GM12873 (cell line): Measurements from ENCODE around the gene RPP14.

Source experiments
- TF ChIP-seq, protein P1 (sequence below): IDR thresholded peaks from 2 replicates; pipeline ENCODE4 v1.5.1; 2012; ENCODE audit warnings: low read depth, mild to moderate bottlenecking, moderate library complexity, low read length, control low read depth; ENCODE audit not compliant: insufficient read depth; ENCODE audit errors: missing control alignments

Gene RPP14

DNA sequence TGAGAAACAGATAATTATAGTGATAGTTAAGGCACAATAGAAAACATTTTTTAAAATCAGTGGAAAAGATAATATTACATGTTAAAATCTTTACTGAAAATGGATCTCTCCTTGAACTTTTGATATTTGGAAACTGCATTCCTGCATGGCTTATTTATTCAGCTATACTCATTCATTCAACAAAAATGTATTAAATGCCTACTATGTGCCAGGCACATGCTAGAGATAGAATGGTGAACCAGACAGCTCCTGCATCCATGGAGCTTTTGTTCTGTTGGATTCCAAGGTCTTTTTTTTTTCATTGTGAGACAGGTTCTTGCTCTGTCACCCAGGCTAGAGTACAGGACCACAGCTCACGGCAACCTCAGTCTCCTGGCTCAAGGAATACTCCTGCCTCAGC lies 31.1 kb downstream of the RPP14 start:
- TF ChIP-seq, protein P1, sequence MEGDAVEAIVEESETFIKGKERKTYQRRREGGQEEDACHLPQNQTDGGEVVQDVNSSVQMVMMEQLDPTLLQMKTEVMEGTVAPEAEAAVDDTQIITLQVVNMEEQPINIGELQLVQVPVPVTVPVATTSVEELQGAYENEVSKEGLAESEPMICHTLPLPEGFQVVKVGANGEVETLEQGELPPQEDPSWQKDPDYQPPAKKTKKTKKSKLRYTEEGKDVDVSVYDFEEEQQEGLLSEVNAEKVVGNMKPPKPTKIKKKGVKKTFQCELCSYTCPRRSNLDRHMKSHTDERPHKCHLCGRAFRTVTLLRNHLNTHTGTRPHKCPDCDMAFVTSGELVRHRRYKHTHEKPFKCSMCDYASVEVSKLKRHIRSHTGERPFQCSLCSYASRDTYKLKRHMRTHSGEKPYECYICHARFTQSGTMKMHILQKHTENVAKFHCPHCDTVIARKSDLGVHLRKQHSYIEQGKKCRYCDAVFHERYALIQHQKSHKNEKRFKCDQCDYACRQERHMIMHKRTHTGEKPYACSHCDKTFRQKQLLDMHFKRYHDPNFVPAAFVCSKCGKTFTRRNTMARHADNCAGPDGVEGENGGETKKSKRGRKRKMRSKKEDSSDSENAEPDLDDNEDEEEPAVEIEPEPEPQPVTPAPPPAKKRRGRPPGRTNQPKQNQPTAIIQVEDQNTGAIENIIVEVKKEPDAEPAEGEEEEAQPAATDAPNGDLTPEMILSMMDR = no peak

DNA sequence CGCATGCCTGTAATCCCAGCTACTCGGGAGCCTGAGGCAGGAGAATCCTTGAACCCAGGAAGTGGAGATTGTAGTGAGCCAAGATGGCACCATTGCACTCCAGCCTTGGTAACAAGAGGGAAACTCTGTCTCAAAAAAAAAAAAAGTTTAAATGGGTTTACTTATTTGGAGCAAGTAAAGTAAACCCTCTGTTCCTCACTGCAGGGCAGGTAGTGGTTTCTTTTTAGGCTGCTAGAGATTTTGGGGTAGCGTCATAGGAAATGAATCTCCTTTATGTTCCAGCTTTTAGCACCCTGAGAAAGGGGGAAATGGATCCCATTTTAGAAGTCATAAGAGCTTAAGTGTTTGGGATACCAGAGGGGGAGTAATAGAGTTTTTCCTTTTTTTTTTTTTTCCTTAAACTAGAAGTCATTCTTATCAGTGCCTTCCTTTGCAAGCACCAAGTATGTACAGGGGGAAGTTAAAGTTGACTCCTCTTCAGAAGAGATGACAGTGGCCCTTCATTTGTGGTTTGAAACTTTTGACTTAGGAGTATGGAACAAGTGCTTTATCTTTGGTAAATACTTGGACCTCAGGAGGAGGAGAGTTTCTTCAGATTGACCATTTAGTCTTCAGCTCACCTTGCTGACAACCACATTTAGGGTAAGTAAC lies 34.7 kb downstream of the RPP14 start:
- TF ChIP-seq, protein P1 = no peak

DNA sequence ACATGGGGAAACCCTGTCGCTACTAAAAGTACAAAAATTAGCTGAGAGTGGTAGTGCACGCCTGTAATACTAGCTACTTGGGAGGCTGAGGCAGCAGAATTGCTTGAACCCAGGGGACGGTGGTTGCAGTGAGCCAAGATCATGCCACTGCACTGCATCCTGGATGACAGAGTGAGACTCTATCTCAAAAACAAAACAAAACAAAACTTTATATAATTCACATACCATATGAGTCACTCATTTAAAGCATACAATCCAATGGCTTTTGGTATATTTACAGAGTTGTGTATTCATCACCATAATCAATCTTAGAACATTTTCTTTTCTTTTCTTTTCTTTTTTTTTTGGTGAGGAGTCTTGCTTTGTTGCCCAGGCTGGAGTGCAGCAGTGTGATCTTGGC lies 35.3 kb downstream of the RPP14 start:
- TF ChIP-seq, protein P1 = no peak

DNA sequence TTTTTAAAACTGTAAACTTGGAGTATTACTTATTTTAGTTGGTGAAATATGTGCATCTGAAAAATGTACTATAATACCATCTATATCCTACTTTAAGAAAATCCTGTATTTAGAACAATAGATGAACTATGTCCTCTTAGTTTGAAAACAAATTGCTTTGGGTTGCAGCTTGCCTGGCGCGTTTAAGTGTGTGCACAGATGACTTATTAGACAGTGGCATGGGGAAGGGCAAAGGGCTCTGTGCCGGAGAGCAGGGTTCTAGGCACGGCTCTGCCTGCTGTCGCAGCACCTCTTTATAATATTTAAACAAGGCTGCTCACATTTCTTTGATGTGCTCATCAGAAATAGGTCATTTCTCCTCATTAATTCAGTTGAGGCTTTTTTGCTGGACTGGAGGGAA lies 36.6 kb downstream of the RPP14 start:
- TF ChIP-seq, protein P1 = no peak

DNA sequence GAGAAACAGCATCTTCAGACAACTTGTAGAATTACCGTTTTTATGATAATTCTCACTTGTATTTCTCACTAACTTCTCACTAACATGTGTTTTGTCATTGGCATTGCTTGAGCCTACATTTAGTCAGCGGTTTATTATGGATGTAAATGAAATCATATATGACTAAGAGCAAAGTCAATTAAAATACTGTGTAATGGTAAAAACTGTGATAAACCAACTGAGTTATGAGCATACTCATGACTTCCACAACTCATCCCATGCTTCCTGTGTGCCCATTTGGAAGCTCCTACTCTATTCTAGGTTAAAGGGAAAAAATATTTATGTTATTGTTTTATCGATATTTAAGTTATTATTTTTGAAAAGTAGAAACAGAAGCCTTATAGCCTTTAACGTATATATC lies 39.4 kb downstream of the RPP14 start:
- TF ChIP-seq, protein P1 = no peak

DNA sequence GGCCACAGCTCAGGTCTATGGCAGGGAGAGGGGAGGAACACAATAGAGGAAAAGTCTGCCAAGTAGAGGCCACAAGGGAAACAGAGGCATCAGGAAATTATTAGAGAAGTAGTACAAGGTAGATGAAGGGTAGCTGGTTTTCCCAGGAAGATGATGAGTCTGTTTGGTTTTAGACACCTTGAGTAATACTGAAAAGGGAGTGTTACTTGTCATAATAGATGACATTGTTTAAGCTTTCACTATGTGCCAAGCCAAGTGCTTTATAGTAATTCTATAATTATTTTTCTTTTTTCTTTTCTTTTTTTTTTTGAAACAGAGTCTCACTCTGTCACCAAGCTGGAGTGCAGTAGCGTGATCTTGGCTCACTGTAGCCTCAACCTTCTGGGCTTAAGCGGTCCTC lies 40.3 kb downstream of the RPP14 start:
- TF ChIP-seq, protein P1 = no peak

DNA sequence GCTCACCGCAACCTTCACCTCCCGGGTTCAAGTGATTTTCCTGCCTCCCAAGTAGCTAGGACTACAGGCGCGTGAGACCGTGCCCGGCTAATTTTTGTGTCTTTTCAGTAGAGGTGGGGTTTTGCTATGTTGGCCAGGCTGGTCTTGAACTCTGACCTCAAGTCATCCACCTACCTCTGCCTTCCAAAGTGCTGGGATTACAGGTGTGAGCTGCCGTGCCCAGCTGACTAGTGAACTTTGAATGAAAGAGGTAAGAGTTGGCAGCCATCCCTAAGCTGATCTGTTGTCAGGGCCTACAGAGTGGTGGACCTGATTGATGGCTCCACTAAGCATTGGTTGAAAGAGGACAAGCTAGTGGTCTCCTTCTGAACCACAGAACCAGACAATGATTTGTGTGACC lies 41.9 kb downstream of the RPP14 start:
- TF ChIP-seq, protein P1 = no peak
